Liver (tissue), 9 donors: Measurements from ENCODE around the gene PBOV1. TPM values are rescaled to one million over a fixed set of nuclear protein-coding genes. Genes with fewer than 3 reads are reported as not detected.

Experiments used
- DNase-seq: peaks from one replicate; pipeline ENCODE4 v3.0.0-alpha.2; 2017; ENCODE audit warnings: low spot score
- H3K27ac ChIP-seq, 2 donors: one replicate each; pipeline ENCODE4 v1.7.0; 2013; ENCODE audit warnings: inconsistent platforms in 2 of 2, low read length in 2 of 2, control low read depth in 1 of 2, low read depth in 1 of 2, mild to moderate bottlenecking in 1 of 2
- H3K27me3 ChIP-seq, 4 donors: one replicate each; pipeline versions ENCODE4 v1.6.1 to v1.7.0; 2013; ENCODE audit warnings: low read length in 3 of 4, inconsistent platforms in 1 of 4, mild to moderate bottlenecking in 1 of 4, moderate library complexity in 1 of 4; ENCODE audit not compliant: control insufficient read depth in 4 of 4, insufficient read depth in 4 of 4
- H3K36me3 ChIP-seq, 4 donors: one replicate each; pipeline versions ENCODE4 v1.6.1 to v1.7.0; 2013; ENCODE audit warnings: low read length in 3 of 4, mild to moderate bottlenecking in 3 of 4, low read depth in 1 of 4, moderate library complexity in 1 of 4; ENCODE audit not compliant: control insufficient read depth in 4 of 4, insufficient read depth in 3 of 4
- H3K4me1 ChIP-seq, 4 donors: one replicate each; pipeline versions ENCODE4 v1.6.1 to v1.7.0; 2013; ENCODE audit warnings: low read length in 3 of 4, mild to moderate bottlenecking in 3 of 4, moderate library complexity in 1 of 4; ENCODE audit not compliant: control insufficient read depth in 4 of 4, insufficient read depth in 4 of 4
- H3K4me3 ChIP-seq, 3 donors: one replicate each; pipeline versions ENCODE4 v1.6.1 to v1.7.0; 2013; ENCODE audit warnings: low read length in 3 of 3, control low read depth in 1 of 3, low read depth in 1 of 3, mild to moderate bottlenecking in 1 of 3
- H3K9ac ChIP-seq, 2 donors: one replicate each; pipeline ENCODE4 v1.7.0; 2013; ENCODE audit warnings: low read length in 2 of 2, mild to moderate bottlenecking in 2 of 2, moderate library complexity in 2 of 2, control low read depth in 1 of 2, low read depth in 1 of 2
- H3K9me3 ChIP-seq, 4 donors: one replicate each; pipeline versions ENCODE4 v1.6.1 to v1.7.0; 2013; ENCODE audit warnings: low read length in 3 of 4; ENCODE audit not compliant: control insufficient read depth in 4 of 4
- ATF3 ChIP-seq: IDR thresholded peaks from 2 replicates; pipeline ENCODE4 v1.6.1; 2016; ENCODE audit warnings: antibody characterized with exemption
- CTCF ChIP-seq: fragments of 150-350 bp; IDR thresholded peaks from 2 replicates; pipeline ENCODE4 v1.5.1; 2017; ENCODE audit warnings: improper control_type of control experiment, low read depth, low read length; ENCODE audit not compliant: missing input control
- EGR1 ChIP-seq, 2 donors: IDR thresholded peaks; 2 replicates each; pipeline ENCODE4 v1.6.1; 2016 to 2018; ENCODE audit warnings: antibody characterized with exemption in 2 of 2, low read depth in 2 of 2
- FOXA1 ChIP-seq: IDR thresholded peaks from 2 replicates; pipeline ENCODE4 v1.6.1; 2016; ENCODE audit warnings: antibody characterized with exemption
- FOXA2 ChIP-seq: IDR thresholded peaks from 2 replicates; pipeline ENCODE4 v1.6.1; 2016; ENCODE audit warnings: antibody characterized with exemption
- GABPA ChIP-seq, 2 donors: IDR thresholded peaks in 1 of 2; conservative IDR thresholded peaks in 1 of 2; 2 replicates each; pipeline ENCODE4 v1.6.1; 2016; ENCODE audit warnings: antibody characterized with exemption in 2 of 2, mild to moderate bottlenecking in 1 of 2, moderate library complexity in 1 of 2
- HNF4A ChIP-seq, 2 donors: conservative IDR thresholded peaks; 2 replicates each; pipeline ENCODE4 v1.6.1; 2016; ENCODE audit warnings: antibody characterized with exemption in 2 of 2, mild to moderate bottlenecking in 2 of 2
- JUND ChIP-seq, 2 donors: IDR thresholded peaks; 2 replicates each; pipeline ENCODE4 v1.6.1; 2016; ENCODE audit warnings: antibody characterized with exemption in 2 of 2
- NR2F2 ChIP-seq: IDR thresholded peaks from 2 replicates; pipeline ENCODE4 v1.6.1; 2016; ENCODE audit warnings: antibody characterized with exemption
- RAD21 ChIP-seq, 2 donors: IDR thresholded peaks; 2 replicates each; pipeline ENCODE4 v1.6.1; 2016; ENCODE audit warnings: antibody characterized with exemption in 2 of 2, mild to moderate bottlenecking in 2 of 2
- REST ChIP-seq: IDR thresholded peaks from 2 replicates; pipeline ENCODE4 v1.6.1; 2016; ENCODE audit warnings: antibody characterized with exemption, mild to moderate bottlenecking
- RXRA ChIP-seq, 2 donors: IDR thresholded peaks; 2 replicates each; pipeline ENCODE4 v1.6.1; 2017 to 2018; ENCODE audit warnings: antibody characterized with exemption in 2 of 2, mild to moderate bottlenecking in 1 of 2
- SP1 ChIP-seq: IDR thresholded peaks from 2 replicates; pipeline ENCODE4 v1.6.1; 2018; ENCODE audit warnings: antibody characterized with exemption, mild to moderate bottlenecking
- YY1 ChIP-seq: IDR thresholded peaks from 2 replicates; pipeline ENCODE4 v1.6.1; 2016; ENCODE audit warnings: antibody characterized with exemption, mild to moderate bottlenecking
- ZBTB33 ChIP-seq: IDR thresholded peaks from 2 replicates; pipeline ENCODE4 v1.6.1; 2016; ENCODE audit warnings: antibody characterized with exemption
- WGBS: extraction: QIAGEN DNeasy Blood & Tissue Kit; methylation state at CpG from one replicate; pipeline ENCODE4 v1.1.7; 2013; 5-methylcytosine and 5-hydroxymethylcytosine counted together
- polyA plus RNA-seq, 2 donors: library from polyadenylated mRNA; stranded (reverse) in 1 of 2; unstranded in 1 of 2; fragments of 200-250 nt in 1 of 2; fragments of >200 nt in 1 of 2; fragmentation: Nextera tagmentation in 1 of 2; extraction: Ambion mirVana in 1 of 2; gene quantifications; one replicate each; pipeline versions ENCODE4 v1.2.1 to v1.2.3, GENCODE V29; 2013 to 2015
- total RNA-seq, 2 donors: library from RNA; depleted of rRNA; stranded (reverse); fragments of >200 nt; gene quantifications; one replicate each; pipeline ENCODE4 v1.2.3, GENCODE V29; 2014
- donor health status: healthy.
- donor health status: healthy.
- donor health status: healthy.
- donor health status: healthy.
- donor health status: healthy.

PBOV1 gene
- total and polyA plus RNA-seq, 4 donors: not detected

GRCh38 chr6:138196122-138196738 is 22.1 kb downstream of the PBOV1 start:
- Histone ChIP-seq H3K4me1 (no peaks in the 10 kb centered on the region), H3K36me3 (no peaks in the 10 kb centered on the region), H3K9me3 (no peaks in the 10 kb centered on the region), H3K9ac (no peak overlapping the region), H3K4me3 (no peak overlapping the region), H3K27me3 (peaks cover 0 to 1% (median 0%) of the 10 kb centered on the region in 4 donors), H3K27ac (no peak overlapping the region)
- 92% methylated on average over 3 of the region's 3 CpGs for WGBS
- no peak for TF ChIP-seq ATF3
- TF ChIP-seq YY1: no peak
- TF ChIP-seq EGR1 (IDR thresholded peaks at IDR 0.05; ENCODE audit: low read depth in 2 of 2): no peak
- no peak for TF ChIP-seq SP1
- TF ChIP-seq CTCF: no peak
- TF ChIP-seq NR2F2: no peak
- TF ChIP-seq FOXA1: no peak
- no peak for TF ChIP-seq RAD21 (IDR thresholded peaks at IDR 0.05)
- no peak for TF ChIP-seq ZBTB33
- no peak for TF ChIP-seq GABPA (IDR thresholded peaks at IDR 0.05 in 1 of 2, conservative IDR thresholded peaks at IDR 0.05 in 1 of 2)
- no peak for TF ChIP-seq FOXA2
- no peak for DNase-seq

GRCh38 chr6:138194287-138194686 is 24.0 kb downstream of the PBOV1 start:
- H3K27me3 ChIP-seq: peaks cover 0 to 3% (median 1%) of the 10 kb centered on the region in 4 donors
- H3K27ac ChIP-seq: no peak overlapping the region
- TF ChIP-seq SP1: no peak
- TF ChIP-seq HNF4A (conservative IDR thresholded peaks at IDR 0.05): no peak
- TF ChIP-seq FOXA1: no peak
- TF ChIP-seq RXRA (IDR thresholded peaks at IDR 0.05): no peak
- 73% methylated on average over 4 of the region's 4 CpGs for WGBS
- H3K4me3 ChIP-seq: no peak overlapping the region
- no peaks in the 10 kb centered on the region for H3K4me1 ChIP-seq
- no peak overlapping the region for H3K9ac ChIP-seq
- H3K9me3 ChIP-seq: no peaks in the 10 kb centered on the region
- no peak for DNase-seq
- H3K36me3 ChIP-seq: no peaks in the 10 kb centered on the region

GRCh38 chr6:138188278-138188941 is 29.9 kb downstream of the PBOV1 start:
- Histone ChIP-seq H3K4me1 (no peaks in the 10 kb centered on the region), H3K9ac (no peak overlapping the region), H3K9me3 (no peaks in the 10 kb centered on the region), H3K4me3 (no peak overlapping the region), H3K27ac (no peak overlapping the region), H3K27me3 (peaks cover 0 to 3% (median 1%) of the 10 kb centered on the region in 4 donors), H3K36me3 (no peaks in the 10 kb centered on the region)
- 52% methylated on average over 5 of the region's 5 CpGs for WGBS
- TF ChIP-seq REST (no peak), JUND (IDR thresholded peaks at IDR 0.05) (no peak), SP1 (no peak), NR2F2 (no peak)
- no peak for DNase-seq
